Measurements from ENCODE around the gene PODXL2.
"Not testable (repeated sequence)": the region's sequence is repeated elsewhere in the genome, so short reads cannot be mapped to it uniquely, and the experiment has no call there.

The PODXL2 gene

DNA sequence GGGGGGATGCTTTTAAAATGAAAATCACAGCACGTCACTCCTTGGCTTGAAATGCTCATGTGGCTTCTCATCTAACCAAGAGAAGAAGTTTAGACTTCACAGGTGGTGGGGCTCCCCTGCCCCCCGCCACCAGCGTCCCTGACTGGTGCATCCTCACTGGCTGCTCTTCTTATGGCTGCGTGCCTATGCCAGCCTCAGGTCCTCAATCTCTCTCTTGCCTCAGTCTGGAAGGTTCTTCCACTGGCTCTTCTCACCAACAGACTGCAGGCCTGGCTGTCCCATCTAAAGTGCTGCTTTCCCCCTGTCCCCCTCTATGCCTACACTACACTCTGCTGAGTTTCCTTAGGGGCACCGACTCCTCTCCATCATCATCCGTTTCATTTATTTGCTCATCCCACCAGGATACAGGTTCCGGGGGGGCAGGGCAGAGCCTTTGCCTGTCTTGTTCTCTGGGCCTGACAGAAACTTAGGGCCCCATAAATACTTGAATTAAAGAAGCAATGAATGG, 64.4 kb downstream of the PODXL2 start:
- no peak overlapping the region for H3K9ac ChIP-seq (ENCODE audit: low read length)
- H3K4me1 ChIP-seq (ENCODE audit: control insufficient read depth, insufficient read depth, low read length) = peaks cover 23% of the 10 kb centered on the region
- no peaks in the 10 kb centered on the region for H3K9me3 ChIP-seq (ENCODE audit: control insufficient read depth, low read length)
- no peak overlapping the region for H3K4me3 ChIP-seq (ENCODE audit: low read length)
- no peaks in the 10 kb centered on the region for H3K27me3 ChIP-seq (ENCODE audit: control insufficient read depth, insufficient read depth, low read length)
- H3K36me3 ChIP-seq (ENCODE audit: control insufficient read depth, insufficient read depth, low read length) = peaks cover 9% of the 10 kb centered on the region

DNA sequence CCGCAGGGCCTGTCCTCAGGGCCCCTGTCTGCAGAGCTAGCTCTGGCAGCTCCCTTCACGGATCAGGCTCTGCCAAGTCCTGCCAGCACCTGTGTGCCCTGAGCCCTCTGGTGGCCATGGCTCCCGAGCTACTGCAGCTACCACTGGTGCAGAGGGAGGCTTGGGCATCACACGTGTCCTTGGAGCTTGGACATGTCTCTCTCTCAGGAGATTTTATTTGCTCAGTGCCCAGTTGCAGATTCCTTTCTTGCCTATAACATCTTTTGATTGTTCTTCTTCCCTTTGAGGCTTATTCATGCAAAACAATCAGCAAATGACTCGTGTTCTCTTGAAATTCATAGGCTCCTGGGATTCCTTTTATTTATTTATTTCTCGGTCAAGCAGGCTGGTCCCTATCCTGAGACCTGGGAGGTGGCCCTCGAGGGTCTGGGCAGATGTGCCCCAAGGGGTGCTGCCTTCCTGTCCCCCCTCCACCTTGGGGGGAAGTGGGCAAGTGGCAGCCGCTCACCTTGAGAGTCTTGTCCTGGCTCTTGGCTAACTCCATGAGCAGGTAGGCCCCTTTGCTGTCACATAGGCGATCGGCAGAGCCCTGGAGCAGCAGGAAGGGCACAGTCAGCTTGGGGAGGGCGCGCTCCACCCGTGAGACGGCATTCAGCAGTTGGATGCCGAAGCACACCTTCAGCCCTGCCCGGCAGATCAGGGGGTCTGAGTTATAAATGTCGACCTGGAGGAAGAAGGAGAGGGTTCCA, 65.7 kb downstream of the PODXL2 start:
- Histone ChIP-seq H3K27me3 (ENCODE audit: control insufficient read depth, insufficient read depth, low read length) (no peaks in the 10 kb centered on the region), H3K9ac (ENCODE audit: low read length) (no peak overlapping the region), H3K36me3 (ENCODE audit: control insufficient read depth, insufficient read depth, low read length) (peaks cover 9% of the 10 kb centered on the region), H3K4me1 (ENCODE audit: control insufficient read depth, insufficient read depth, low read length) (peaks cover 28% of the 10 kb centered on the region), H3K9me3 (ENCODE audit: control insufficient read depth, low read length) (no peaks in the 10 kb centered on the region), H3K4me3 (ENCODE audit: low read length) (no peak overlapping the region)

- H3K9ac ChIP-seq (ENCODE audit: low read length) = no peak overlapping the region
- peaks cover 28% of the 10 kb centered on the region for H3K4me1 ChIP-seq (ENCODE audit: control insufficient read depth, insufficient read depth, low read length)
- H3K27me3 ChIP-seq (ENCODE audit: control insufficient read depth, insufficient read depth, low read length) = no peaks in the 10 kb centered on the region
- H3K4me3 ChIP-seq (ENCODE audit: low read length) = no peak overlapping the region
- H3K36me3 ChIP-seq (ENCODE audit: control insufficient read depth, insufficient read depth, low read length) = peaks cover 9% of the 10 kb centered on the region
- no peaks in the 10 kb centered on the region for H3K9me3 ChIP-seq (ENCODE audit: control insufficient read depth, low read length)
These were observed 68.7 kb downstream of the PODXL2 start for GRCh38 chr3:127697551-127698240.

DNA sequence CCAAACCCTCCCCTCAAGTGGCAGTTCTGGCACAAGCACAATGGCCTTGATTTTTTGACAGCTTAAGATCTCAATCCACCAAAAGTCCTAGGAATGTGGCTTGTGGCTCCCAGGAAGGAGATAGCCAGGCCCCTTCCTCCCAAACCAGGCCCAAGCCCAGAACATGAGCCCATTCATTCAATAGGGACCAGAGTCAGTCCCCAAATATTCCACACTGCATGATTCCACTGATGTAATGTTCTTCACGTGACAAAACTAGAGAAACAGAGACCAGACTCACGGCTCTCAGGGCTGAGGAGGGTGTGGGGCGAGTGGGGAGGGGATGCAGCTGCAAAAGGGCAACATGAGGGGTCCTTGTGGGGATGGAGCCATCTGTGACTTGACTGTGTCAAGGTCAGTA, 69.3 kb downstream of the PODXL2 start:
- peaks cover 28% of the 10 kb centered on the region for H3K4me1 ChIP-seq (ENCODE audit: control insufficient read depth, insufficient read depth, low read length)

GRCh38 chr3:127698691-127699415, 69.9 kb downstream of the PODXL2 start:
- H3K9ac ChIP-seq (ENCODE audit: low read length) = no peak overlapping the region
- peaks cover 28% of the 10 kb centered on the region for H3K4me1 ChIP-seq (ENCODE audit: control insufficient read depth, insufficient read depth, low read length)
- no peaks in the 10 kb centered on the region for H3K27me3 ChIP-seq (ENCODE audit: control insufficient read depth, insufficient read depth, low read length)
- peaks cover 4% of the 10 kb centered on the region for H3K36me3 ChIP-seq (ENCODE audit: control insufficient read depth, insufficient read depth, low read length)
- no peak overlapping the region for H3K4me3 ChIP-seq (ENCODE audit: low read length)
- no peaks in the 10 kb centered on the region for H3K9me3 ChIP-seq (ENCODE audit: control insufficient read depth, low read length)

More for the DNA sequence above, 69.3 kb downstream of the PODXL2 start:
- Histone ChIP-seq H3K9ac (ENCODE audit: low read length) (no peak overlapping the region), H3K4me3 (ENCODE audit: low read length) (no peak overlapping the region), H3K9me3 (ENCODE audit: control insufficient read depth, low read length) (no peaks in the 10 kb centered on the region), H3K36me3 (ENCODE audit: control insufficient read depth, insufficient read depth, low read length) (peaks cover 4% of the 10 kb centered on the region), H3K27me3 (ENCODE audit: control insufficient read depth, insufficient read depth, low read length) (no peaks in the 10 kb centered on the region)

DNA sequence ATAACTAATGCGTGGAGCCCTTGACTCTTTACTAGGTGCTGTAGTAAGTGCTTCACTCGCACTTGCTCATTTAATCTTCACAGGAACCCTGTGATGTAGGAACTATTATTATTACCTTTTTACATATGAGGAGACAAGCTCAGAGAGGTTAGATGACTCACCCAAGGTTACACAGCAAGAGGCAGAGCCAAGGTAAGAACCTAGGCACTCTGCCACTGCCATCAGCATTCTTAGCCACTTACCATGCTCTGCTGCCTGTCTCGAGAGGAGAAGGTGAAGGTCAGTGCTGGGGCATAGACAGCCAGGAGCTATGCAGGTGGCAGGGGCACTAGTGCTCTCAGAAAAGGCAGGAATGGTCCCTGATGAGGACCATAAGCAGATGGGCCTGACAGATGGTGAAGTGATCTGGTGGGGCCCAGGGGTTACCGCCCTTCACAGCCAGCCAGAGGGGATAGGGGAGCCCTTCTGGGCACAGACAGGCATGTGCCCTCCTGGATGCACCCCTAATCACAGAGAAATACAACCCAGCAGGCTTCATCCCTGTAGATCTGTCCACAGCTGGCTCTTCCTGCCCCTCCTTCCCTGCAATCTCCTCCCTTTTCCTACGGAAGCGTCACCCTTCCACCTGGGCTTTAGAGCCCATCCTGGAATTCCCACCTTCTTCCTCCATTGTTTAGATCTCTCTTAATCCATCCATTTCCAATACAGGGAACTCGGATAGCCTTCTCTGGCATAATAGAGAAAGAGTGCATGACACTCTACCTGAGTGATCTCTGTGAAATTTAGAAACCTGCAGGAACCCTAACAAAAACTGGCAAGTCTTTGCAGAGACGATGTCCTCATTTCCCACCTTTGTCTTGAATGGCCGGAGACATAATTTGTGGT, 70.7 kb downstream of the PODXL2 start:
- Histone ChIP-seq H3K9me3 (ENCODE audit: control insufficient read depth, low read length) (no peaks in the 10 kb centered on the region), H3K36me3 (ENCODE audit: control insufficient read depth, insufficient read depth, low read length) (peaks cover 4% of the 10 kb centered on the region), H3K27me3 (ENCODE audit: control insufficient read depth, insufficient read depth, low read length) (no peaks in the 10 kb centered on the region), H3K4me1 (ENCODE audit: control insufficient read depth, insufficient read depth, low read length) (peaks cover 28% of the 10 kb centered on the region), H3K9ac (ENCODE audit: low read length) (no peak overlapping the region), H3K4me3 (ENCODE audit: low read length) (no peak overlapping the region)

- H3K9ac ChIP-seq (ENCODE audit: low read length) = no peak overlapping the region
- H3K4me3 ChIP-seq (ENCODE audit: low read length) = no peak overlapping the region
- no peaks in the 10 kb centered on the region for H3K27me3 ChIP-seq (ENCODE audit: control insufficient read depth, insufficient read depth, low read length)
- no peaks in the 10 kb centered on the region for H3K36me3 ChIP-seq (ENCODE audit: control insufficient read depth, insufficient read depth, low read length)
- peaks cover 28% of the 10 kb centered on the region for H3K4me1 ChIP-seq (ENCODE audit: control insufficient read depth, insufficient read depth, low read length)
- H3K9me3 ChIP-seq (ENCODE audit: control insufficient read depth, low read length) = no peaks in the 10 kb centered on the region
These were observed 71.4 kb downstream of the PODXL2 start for GRCh38 chr3:127700406-127700805.

- H3K4me1 ChIP-seq (ENCODE audit: control insufficient read depth, insufficient read depth, low read length) = peaks cover 25% of the 10 kb centered on the region
- H3K4me3 ChIP-seq (ENCODE audit: low read length) = no peak overlapping the region
- H3K9me3 ChIP-seq (ENCODE audit: control insufficient read depth, low read length) = no peaks in the 10 kb centered on the region
- no peak overlapping the region for H3K9ac ChIP-seq (ENCODE audit: low read length)
- no peaks in the 10 kb centered on the region for H3K27me3 ChIP-seq (ENCODE audit: control insufficient read depth, insufficient read depth, low read length)
- H3K36me3 ChIP-seq (ENCODE audit: control insufficient read depth, insufficient read depth, low read length) = no peaks in the 10 kb centered on the region
These were observed 72.4 kb downstream of the PODXL2 start for GRCh38 chr3:127701280-127701911.

DNA sequence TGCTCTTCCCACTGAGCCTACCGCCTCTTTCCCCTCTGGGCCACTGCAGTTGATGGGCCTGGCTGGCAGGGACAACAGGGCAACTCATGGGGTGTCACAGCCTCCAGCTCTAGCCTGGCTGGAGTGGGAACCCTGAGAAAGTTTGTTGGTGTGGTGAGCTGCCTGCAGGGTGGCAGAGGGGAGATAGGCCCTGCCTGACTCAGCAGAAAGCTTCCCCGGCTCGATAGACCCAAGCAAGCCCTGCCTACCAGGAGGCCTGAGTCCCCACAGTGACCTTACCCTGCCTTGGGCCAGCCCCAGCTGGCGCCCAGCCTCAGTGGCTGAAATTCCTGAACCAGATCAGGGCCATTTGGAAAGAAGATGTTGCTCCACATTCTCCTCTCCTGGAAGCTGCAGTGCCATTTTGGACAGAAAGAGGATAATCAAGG, 73.2 kb downstream of the PODXL2 start:
- no peak overlapping the region for H3K4me3 ChIP-seq (ENCODE audit: low read length)
- H3K36me3 ChIP-seq (ENCODE audit: control insufficient read depth, insufficient read depth, low read length) = no peaks in the 10 kb centered on the region
- no peaks in the 10 kb centered on the region for H3K27me3 ChIP-seq (ENCODE audit: control insufficient read depth, insufficient read depth, low read length)
- H3K9me3 ChIP-seq (ENCODE audit: control insufficient read depth, low read length) = no peaks in the 10 kb centered on the region
- H3K4me1 ChIP-seq (ENCODE audit: control insufficient read depth, insufficient read depth, low read length) = peaks cover 17% of the 10 kb centered on the region
- no peak overlapping the region for H3K9ac ChIP-seq (ENCODE audit: low read length)

GRCh38 chr3:127704840-127705239, 75.9 kb downstream of the PODXL2 start:
- not testable (repeated sequence) for H3K4me1 ChIP-seq (ENCODE audit: control insufficient read depth, insufficient read depth, low read length); H3K36me3 ChIP-seq (ENCODE audit: control insufficient read depth, insufficient read depth, low read length); H3K4me3 ChIP-seq (ENCODE audit: low read length); H3K9ac ChIP-seq (ENCODE audit: low read length); H3K9me3 ChIP-seq (ENCODE audit: control insufficient read depth, low read length); H3K27me3 ChIP-seq (ENCODE audit: control insufficient read depth, insufficient read depth, low read length)

DNA sequence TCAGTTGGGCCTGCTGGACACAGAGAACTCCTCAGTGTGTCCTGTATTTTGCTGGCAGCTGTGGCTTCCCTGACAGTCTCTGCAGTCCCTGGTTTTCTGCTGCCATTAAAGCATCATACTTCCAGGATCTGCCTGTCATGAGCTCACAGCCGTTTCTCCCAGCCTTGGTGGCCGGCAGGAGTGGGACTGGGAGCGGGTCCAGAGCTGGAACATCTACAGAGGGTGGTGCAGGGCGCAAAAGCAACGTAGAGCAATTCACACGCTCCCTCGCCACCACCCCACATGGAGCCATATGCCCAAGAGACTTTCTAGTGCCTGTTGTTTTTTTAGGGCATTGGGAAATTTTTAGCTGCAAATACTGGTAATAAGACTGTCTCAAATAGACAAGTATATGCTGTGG, 77.3 kb downstream of the PODXL2 start:
- no peak overlapping the region for H3K4me3 ChIP-seq (ENCODE audit: low read length)
- no peaks in the 10 kb centered on the region for H3K9me3 ChIP-seq (ENCODE audit: control insufficient read depth, low read length)
- no peaks in the 10 kb centered on the region for H3K27me3 ChIP-seq (ENCODE audit: control insufficient read depth, insufficient read depth, low read length)
- H3K4me1 ChIP-seq (ENCODE audit: control insufficient read depth, insufficient read depth, low read length) = no peaks in the 10 kb centered on the region
- H3K36me3 ChIP-seq (ENCODE audit: control insufficient read depth, insufficient read depth, low read length) = no peaks in the 10 kb centered on the region
- H3K9ac ChIP-seq (ENCODE audit: low read length) = no peak overlapping the region

Measured in mucosa of stomach (tissue), 1 donor.